Measurements from ENCODE around the gene CACNA1D. TPM values are rescaled to one million over a fixed set of nuclear protein-coding genes. Genes with fewer than 3 reads are reported as not detected.

CACNA1D gene
- total RNA-seq, 1 experiment from 2014 or later: 1.1 TPM

- TF ChIP-seq EGR1 (IDR thresholded peaks at IDR 0.05; ENCODE audit: low read depth) (no peak), ZFX (IDR thresholded peaks at IDR 0.05) (no peak), EZH2phosphoT487 (IDR thresholded peaks at IDR 0.05; ENCODE audit: borderline replicate concordance) (no peak), TCF7L2 (IDR thresholded peaks at IDR 0.05; ENCODE audit: borderline replicate concordance, extremely low read depth, insufficient read depth, insufficient read length) (no peak), ELF1 (IDR thresholded peaks at IDR 0.05; ENCODE audit: borderline replicate concordance, low read depth) (no peak), MAX (IDR thresholded peaks at IDR 0.05) (no peak), ATF3 (IDR thresholded peaks at IDR 0.05) (no peak), RAD21 (IDR thresholded peaks at IDR 0.05; ENCODE audit: low read depth) (no peak), ZBTB33 (IDR thresholded peaks at IDR 0.05; ENCODE audit: extremely low read depth, insufficient replicate concordance, low read length) (no peak), FOSL1 (IDR thresholded peaks at IDR 0.05; ENCODE audit: low read depth) (no peak), ZNF274 (IDR thresholded peaks at IDR 0.05; ENCODE audit: low read depth, low read length) (no peak), EZH2 (IDR thresholded peaks at IDR 0.05) (no peak), SP1 (IDR thresholded peaks at IDR 0.05; ENCODE audit: low read depth) (no peak), REST (IDR thresholded peaks at IDR 0.05; ENCODE audit: low read depth) (no peak), POLR2A (IDR thresholded peaks at IDR 0.05; ENCODE audit: borderline replicate concordance, extremely low read depth, insufficient read depth, insufficient read length) (no peak)
- ChIA-PET RAD21 (ENCODE audit: low non-redundant PET in 1 of 2, low total read pairs in 2 of 2, uncharacterized antibody in 2 of 2, unreplicated experiment in 2 of 2) (no interaction called here), CTCF (interaction anchor here (0.7 to 1.2 kb wide), 2 partner anchors 19 to 20 kb away, joined by 3 read pairs; no protein-coding TSS in a partner anchor), POLR2A (no interaction called here)
- H4K20me1 ChIP-seq (ENCODE audit: insufficient read depth): no peaks in the 10 kb centered on the region
- no TSS peak for BruUV-seq (replicated peaks)
- H3K79me2 ChIP-seq (ENCODE audit: insufficient read depth, low read length): no peaks in the 10 kb centered on the region
- H3K4me1 ChIP-seq (ENCODE audit: control insufficient read depth in 1 of 2, insufficient read depth in 2 of 2, low read length in 2 of 2): no peaks in the 10 kb centered on the region
- no peaks in the 10 kb centered on the region for H3K9me2 ChIP-seq (ENCODE audit: insufficient read depth)
- no peak overlapping the region for H3K9ac ChIP-seq (ENCODE audit: low read length)
- no peak overlapping the region for H3K4me3 ChIP-seq (replicated peaks in 1 of 2; ENCODE audit: low read depth in 1 of 2, low read length in 2 of 2)
- H3K9me3 ChIP-seq (ENCODE audit: control insufficient read depth in 1 of 2, insufficient read depth in 1 of 2, low read depth in 1 of 2, low read length in 2 of 2): no peaks in the 10 kb centered on the region
- no peak overlapping the region for H3K27ac ChIP-seq (ENCODE audit: low read depth, low read length)
- DNase-seq (ENCODE audit: low read depth, low spot score) (no peak), ATAC-seq (no peak)
- no peak overlapping the region for H2AFZ ChIP-seq (ENCODE audit: low read depth, low read length, poor library complexity, severe bottlenecking)
- peaks cover 23% of the 10 kb centered on the region for H3K27me3 ChIP-seq (ENCODE audit: insufficient read depth, low read length)
- intact Hi-C loops (cut with micrococcal nuclease): no loop called here
- H3K36me3 ChIP-seq (ENCODE audit: control insufficient read depth in 1 of 2, insufficient read depth in 2 of 2, low read length in 2 of 2): no peaks in the 10 kb centered on the region
- no peak overlapping the region for H3K4me2 ChIP-seq (ENCODE audit: low read length)
Observed at GRCh38 chr3:53689681-53690080, 195.3 kb downstream of the CACNA1D start.

Data from HCT116 (cell line).